ENCODE data around the gene MYT1.
"Not testable (repeated sequence)": the region's sequence is repeated elsewhere in the genome, so short reads cannot be mapped to it uniquely, and the experiment has no call there.

Gene MYT1

GRCh38 chr20:64280460-64280843 is 116.2 kb downstream of the MYT1 start:
- DNase-seq, result no peak

- DNase-seq, result no peak
Measured at GRCh38 chr20:64283646-64284045, 119.4 kb downstream of the MYT1 start.

- DNase-seq, result peak; percentile 52
Measured at GRCh38 chr20:64285579-64286446, 121.6 kb downstream of the MYT1 start.

- not testable (repeated sequence) for DNase-seq
Measured at GRCh38 chr20:64286447-64287263, 122.4 kb downstream of the MYT1 start.

GRCh38 chr20:64287264-64287590 is 123.0 kb downstream of the MYT1 start:
- DNase-seq, result not testable (repeated sequence)

All from femur (tissue), 1 donor.